Neural cell (in vitro differentiated cells): ENCODE results near the gene CDHR2. TPM values are rescaled to one million over a fixed set of nuclear protein-coding genes. Genes with fewer than 3 reads are reported as not detected.

Source experiments
- H2AFZ ChIP-seq: fragments of 200-600, 300-800 bp; sonication (generic), shearing (Covaris generic); 2 replicates; pipeline ENCODE4 v1.6.0; 2014; ENCODE audit warnings: low read depth, mild to moderate bottlenecking, antibody characterized with exemption, low read length, moderate library complexity
- H3F3A ChIP-seq: fragments of 200-600 bp; shearing (Covaris generic); 2 replicates; pipeline ENCODE4 v1.6.1; 2016; ENCODE audit warnings: mild to moderate bottlenecking, moderate library complexity, mixed read lengths, antibody characterized with exemption, low read length; ENCODE audit not compliant: insufficient read depth, poor library complexity, severe bottlenecking
- H3K27ac ChIP-seq: fragments of 200-600, 300-800 bp; sonication (generic), shearing (Covaris generic); 2 replicates; pipeline ENCODE4 v1.5.1; 2014; ENCODE audit warnings: mild to moderate bottlenecking, low read length, moderate library complexity
- H3K27me3 ChIP-seq: fragments of 300-800, 200-600 bp; sonication (generic), shearing (Covaris generic); 2 replicates; pipeline ENCODE4 v1.6.0; 2014; ENCODE audit warnings: mild to moderate bottlenecking, low read depth, low read length, moderate library complexity; ENCODE audit not compliant: insufficient read depth
- H3K36me3 ChIP-seq: fragments of 300-800, 200-600 bp; sonication (generic), shearing (Covaris generic); 2 replicates; pipeline ENCODE4 v1.5.1; 2014; ENCODE audit warnings: mild to moderate bottlenecking, antibody characterized with exemption, low read length, moderate library complexity; ENCODE audit not compliant: insufficient read depth
- H3K4me2 ChIP-seq: fragments of 300-800, 200-600 bp; sonication (generic), shearing (Covaris generic); 2 replicates; pipeline ENCODE4 v1.6.0; 2014; ENCODE audit warnings: mild to moderate bottlenecking, low read length
- H3K4me3 ChIP-seq: fragments of 300-800, 200-600 bp; sonication (generic), shearing (Covaris generic); 2 replicates; pipeline ENCODE4 v1.5.1; 2014; ENCODE audit warnings: mild to moderate bottlenecking, low read length, moderate library complexity
- H3K79me2 ChIP-seq: fragments of 200-600 bp; shearing (Covaris generic); replicated peaks from 2 replicates; pipeline ENCODE4 v1.6.0; 2014; ENCODE audit warnings: mild to moderate bottlenecking, low read length, moderate library complexity; ENCODE audit not compliant: insufficient read depth
- H3K9ac ChIP-seq: fragments of 300-800, 200-600 bp; sonication (generic), shearing (Covaris generic); 2 replicates; pipeline ENCODE4 v1.6.1; 2016; ENCODE audit warnings: mild to moderate bottlenecking, low read length, mixed read lengths
- H3K9me2 ChIP-seq: fragments of 200-600 bp; shearing (Covaris generic); 2 replicates; pipeline ENCODE4 v1.6.1; 2016; ENCODE audit warnings: mild to moderate bottlenecking, low read length, mixed read lengths; ENCODE audit not compliant: insufficient read depth
- H3K9me3 ChIP-seq: fragments of 200-600, 300-800 bp; sonication (generic), shearing (Covaris generic); 2 replicates; pipeline ENCODE4 v1.6.1; 2016; ENCODE audit warnings: mild to moderate bottlenecking, mixed run types, low read length, moderate library complexity, mixed read lengths
- H4K20me1 ChIP-seq: fragments of 200-600 bp; shearing (Covaris generic); 2 replicates; pipeline ENCODE4 v1.6.1; 2016; ENCODE audit warnings: mild to moderate bottlenecking, mixed run types; ENCODE audit not compliant: insufficient read depth
- EP300 ChIP-seq: fragments of 450-650 bp; conservative IDR thresholded peaks from 2 replicates; pipeline ENCODE4 v1.6.1; 2014; ENCODE audit warnings: antibody characterized with exemption, mild to moderate bottlenecking, moderate library complexity; ENCODE audit not compliant: poor library complexity, severe bottlenecking
- EZH2 ChIP-seq: fragments of 200-600, 300-800 bp; shearing (Covaris generic), sonication (generic); IDR thresholded peaks from 2 replicates; pipeline ENCODE4 v1.6.1; 2014; ENCODE audit warnings: antibody characterized with exemption, low read length, borderline replicate concordance, mild to moderate bottlenecking; ENCODE audit not compliant: insufficient read depth, poor library complexity, severe bottlenecking
- MXI1 ChIP-seq: fragments of 450-650 bp; conservative IDR thresholded peaks from 2 replicates; pipeline ENCODE4 v1.6.1; 2014; ENCODE audit warnings: antibody characterized with exemption, mild to moderate bottlenecking; ENCODE audit not compliant: poor library complexity, severe bottlenecking
- POLR2AphosphoS5 ChIP-seq: IDR thresholded peaks from 2 replicates; pipeline ENCODE4 v1.6.1; 2012
- RAD21 ChIP-seq: fragments of 450-650 bp; conservative IDR thresholded peaks from 2 replicates; pipeline ENCODE4 v1.6.1; 2014; ENCODE audit warnings: antibody characterized with exemption, mild to moderate bottlenecking, moderate library complexity
- SMC3 ChIP-seq: fragments of 450-650 bp; conservative IDR thresholded peaks from 2 replicates; pipeline ENCODE4 v1.6.1; 2014; ENCODE audit warnings: antibody characterized with exemption, mild to moderate bottlenecking, moderate library complexity; ENCODE audit not compliant: poor library complexity
- TAF1 ChIP-seq: IDR thresholded peaks from 2 replicates; pipeline ENCODE4 v1.6.1; 2012; ENCODE audit warnings: low read depth
- polyA plus RNA-seq: library from polyadenylated mRNA; depleted of rRNA; stranded (reverse); fragments of >200 nt; gene quantifications from 2 replicates; pipeline ENCODE4 v1.2.3, GENCODE V29; 2014
- TF ChIP-seq, protein P1 (sequence below): IDR thresholded peaks from 2 replicates; pipeline ENCODE4 v1.6.1; 2012; ENCODE audit warnings: borderline replicate concordance
- TF ChIP-seq, protein P2 (sequence below): fragments of 450-650 bp; IDR thresholded peaks from 2 replicates; pipeline ENCODE4 v1.5.1; 2014; ENCODE audit warnings: antibody characterized with exemption, mild to moderate bottlenecking, moderate library complexity; ENCODE audit not compliant: poor library complexity, severe bottlenecking

CDHR2 gene
- polyA plus RNA-seq, 1 donor from 2014 or later, result 1.0 TPM

DNA sequence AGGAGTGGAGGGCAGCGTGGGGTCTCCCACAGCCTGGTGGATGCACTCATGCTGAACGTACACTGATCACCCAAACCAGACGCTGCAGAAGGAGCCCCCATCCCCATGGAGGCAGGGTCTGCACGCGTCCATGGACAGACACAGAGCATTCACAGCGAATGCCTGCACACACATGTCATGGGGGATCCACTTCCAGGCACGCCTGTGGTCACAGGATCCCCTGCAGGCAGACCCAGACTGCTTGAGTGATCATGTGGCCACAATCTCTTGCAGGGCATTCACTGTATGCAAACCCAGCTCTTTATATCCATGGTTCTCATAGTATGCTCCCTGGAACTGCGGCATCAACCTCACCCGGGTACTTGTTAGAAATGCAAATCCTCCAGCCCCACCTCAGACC is 75.8 kb downstream of the CDHR2 start:
- TF ChIP-seq EZH2 (no peak), RAD21 (no peak), MXI1 (no peak), POLR2AphosphoS5 (no peak)
- TF ChIP-seq, protein P1, sequence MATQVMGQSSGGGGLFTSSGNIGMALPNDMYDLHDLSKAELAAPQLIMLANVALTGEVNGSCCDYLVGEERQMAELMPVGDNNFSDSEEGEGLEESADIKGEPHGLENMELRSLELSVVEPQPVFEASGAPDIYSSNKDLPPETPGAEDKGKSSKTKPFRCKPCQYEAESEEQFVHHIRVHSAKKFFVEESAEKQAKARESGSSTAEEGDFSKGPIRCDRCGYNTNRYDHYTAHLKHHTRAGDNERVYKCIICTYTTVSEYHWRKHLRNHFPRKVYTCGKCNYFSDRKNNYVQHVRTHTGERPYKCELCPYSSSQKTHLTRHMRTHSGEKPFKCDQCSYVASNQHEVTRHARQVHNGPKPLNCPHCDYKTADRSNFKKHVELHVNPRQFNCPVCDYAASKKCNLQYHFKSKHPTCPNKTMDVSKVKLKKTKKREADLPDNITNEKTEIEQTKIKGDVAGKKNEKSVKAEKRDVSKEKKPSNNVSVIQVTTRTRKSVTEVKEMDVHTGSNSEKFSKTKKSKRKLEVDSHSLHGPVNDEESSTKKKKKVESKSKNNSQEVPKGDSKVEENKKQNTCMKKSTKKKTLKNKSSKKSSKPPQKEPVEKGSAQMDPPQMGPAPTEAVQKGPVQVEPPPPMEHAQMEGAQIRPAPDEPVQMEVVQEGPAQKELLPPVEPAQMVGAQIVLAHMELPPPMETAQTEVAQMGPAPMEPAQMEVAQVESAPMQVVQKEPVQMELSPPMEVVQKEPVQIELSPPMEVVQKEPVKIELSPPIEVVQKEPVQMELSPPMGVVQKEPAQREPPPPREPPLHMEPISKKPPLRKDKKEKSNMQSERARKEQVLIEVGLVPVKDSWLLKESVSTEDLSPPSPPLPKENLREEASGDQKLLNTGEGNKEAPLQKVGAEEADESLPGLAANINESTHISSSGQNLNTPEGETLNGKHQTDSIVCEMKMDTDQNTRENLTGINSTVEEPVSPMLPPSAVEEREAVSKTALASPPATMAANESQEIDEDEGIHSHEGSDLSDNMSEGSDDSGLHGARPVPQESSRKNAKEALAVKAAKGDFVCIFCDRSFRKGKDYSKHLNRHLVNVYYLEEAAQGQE, result no peak
- TF ChIP-seq, protein P2, sequence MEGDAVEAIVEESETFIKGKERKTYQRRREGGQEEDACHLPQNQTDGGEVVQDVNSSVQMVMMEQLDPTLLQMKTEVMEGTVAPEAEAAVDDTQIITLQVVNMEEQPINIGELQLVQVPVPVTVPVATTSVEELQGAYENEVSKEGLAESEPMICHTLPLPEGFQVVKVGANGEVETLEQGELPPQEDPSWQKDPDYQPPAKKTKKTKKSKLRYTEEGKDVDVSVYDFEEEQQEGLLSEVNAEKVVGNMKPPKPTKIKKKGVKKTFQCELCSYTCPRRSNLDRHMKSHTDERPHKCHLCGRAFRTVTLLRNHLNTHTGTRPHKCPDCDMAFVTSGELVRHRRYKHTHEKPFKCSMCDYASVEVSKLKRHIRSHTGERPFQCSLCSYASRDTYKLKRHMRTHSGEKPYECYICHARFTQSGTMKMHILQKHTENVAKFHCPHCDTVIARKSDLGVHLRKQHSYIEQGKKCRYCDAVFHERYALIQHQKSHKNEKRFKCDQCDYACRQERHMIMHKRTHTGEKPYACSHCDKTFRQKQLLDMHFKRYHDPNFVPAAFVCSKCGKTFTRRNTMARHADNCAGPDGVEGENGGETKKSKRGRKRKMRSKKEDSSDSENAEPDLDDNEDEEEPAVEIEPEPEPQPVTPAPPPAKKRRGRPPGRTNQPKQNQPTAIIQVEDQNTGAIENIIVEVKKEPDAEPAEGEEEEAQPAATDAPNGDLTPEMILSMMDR, result no peak
- Histone ChIP-seq H3K27me3 (peaks cover 48% of the 10 kb centered on the region), H2AFZ (no peak overlapping the region), H3F3A (no peaks in the 10 kb centered on the region), H3K9me3 (no peaks in the 10 kb centered on the region), H3K36me3 (no peaks in the 10 kb centered on the region), H3K79me2 (no peaks in the 10 kb centered on the region), H3K9ac (no peak overlapping the region), H3K27ac (no peak overlapping the region), H3K4me2 (no peak overlapping the region), H4K20me1 (no peaks in the 10 kb centered on the region), H3K4me3 (no peak overlapping the region), H3K9me2 (no peaks in the 10 kb centered on the region)

DNA sequence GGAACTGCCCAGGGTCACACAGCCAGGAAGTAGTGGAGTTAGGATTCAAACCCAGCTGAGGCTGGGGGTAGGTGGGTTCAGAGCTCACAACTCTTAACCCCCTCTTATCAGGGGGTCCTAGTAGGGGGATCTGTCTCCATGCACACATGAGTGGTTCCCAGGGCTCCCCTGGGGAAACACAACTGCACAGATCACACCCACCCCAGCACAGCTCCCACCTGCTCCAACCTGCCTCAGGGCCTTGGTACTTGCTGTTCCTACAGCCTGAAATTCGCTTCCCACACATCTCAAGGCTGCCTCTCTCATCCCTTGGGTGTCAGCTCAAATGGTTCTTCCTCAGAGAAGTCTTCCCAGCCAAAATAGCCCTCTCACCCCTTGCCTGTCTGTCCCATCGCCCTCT is 76.4 kb downstream of the CDHR2 start:
- no peaks in the 10 kb centered on the region for H3K79me2 ChIP-seq
- H2AFZ ChIP-seq, result no peak overlapping the region
- no peak overlapping the region for H3K9ac ChIP-seq
- no peaks in the 10 kb centered on the region for H3F3A ChIP-seq
- H3K27ac ChIP-seq, result no peak overlapping the region
- no peak overlapping the region for H3K4me2 ChIP-seq
- no peaks in the 10 kb centered on the region for H3K36me3 ChIP-seq
- no peak overlapping the region for H3K4me3 ChIP-seq
- peaks cover 46% of the 10 kb centered on the region for H3K27me3 ChIP-seq
- no peaks in the 10 kb centered on the region for H3K9me3 ChIP-seq
- TF ChIP-seq, protein P1, result no peak
- TF ChIP-seq POLR2AphosphoS5 (no peak), MXI1 (no peak), SMC3 (no peak), EP300 (no peak), TAF1 (no peak), EZH2 (no peak), RAD21 (no peak)
- TF ChIP-seq, protein P2, result no peak
- no peaks in the 10 kb centered on the region for H4K20me1 ChIP-seq
- H3K9me2 ChIP-seq, result no peaks in the 10 kb centered on the region
